Prostate gland (tissue), 2 donors: ENCODE data around the gene ODAD2.

Source experiments
- CTCF ChIP-seq, 4 experiments: fragments of 200-600 bp in 2 of 4; fragments of 450-650 bp in 2 of 4; sonication (generic) in 2 of 4; IDR thresholded peaks; 1 replicate in 3 of 4; 2 replicates in 1 of 4; pipeline ENCODE4 v1.5.1; 2016 to 2019; ENCODE audit warnings: antibody characterized with exemption in 4 of 4, mild to moderate bottlenecking in 2 of 4, moderate library complexity in 2 of 4
- POLR2A ChIP-seq: fragments of 450-650 bp; IDR thresholded peaks from one replicate; pipeline ENCODE4 v1.6.1; 2016; ENCODE audit warnings: antibody characterized with exemption, mild to moderate bottlenecking
- POLR2AphosphoS5 ChIP-seq: sonication (generic); formaldehyde crosslinking; IDR thresholded peaks from one replicate; pipeline ENCODE4 v1.6.1; 2017; ENCODE audit warnings: antibody characterized with exemption

- TF ChIP-seq CTCF (IDR thresholded peaks at IDR 0.05) (no peak), POLR2A (no peak), POLR2AphosphoS5 (no peak)
Measured at GRCh38 chr10:27792216-27792615, 206.7 kb downstream of the ODAD2 start.
